OCI-LY3 (cell line): ENCODE results near the gene PC.

ENCODE experiments used
- CTCF ChIP-seq: fragments of 200-600, 300-600 bp; sonication (generic); IDR thresholded peaks from 2 replicates; pipeline ENCODE4 v1.5.1; 2014; ENCODE audit warnings: antibody characterized with exemption, low read length, low read depth
- EZH2phosphoT487 ChIP-seq: fragments of 200-600 bp; shearing (Covaris generic); IDR thresholded peaks from 2 replicates; pipeline ENCODE4 v1.6.1; 2018; ENCODE audit warnings: antibody characterized with exemption, mixed run types, low read depth

DNA sequence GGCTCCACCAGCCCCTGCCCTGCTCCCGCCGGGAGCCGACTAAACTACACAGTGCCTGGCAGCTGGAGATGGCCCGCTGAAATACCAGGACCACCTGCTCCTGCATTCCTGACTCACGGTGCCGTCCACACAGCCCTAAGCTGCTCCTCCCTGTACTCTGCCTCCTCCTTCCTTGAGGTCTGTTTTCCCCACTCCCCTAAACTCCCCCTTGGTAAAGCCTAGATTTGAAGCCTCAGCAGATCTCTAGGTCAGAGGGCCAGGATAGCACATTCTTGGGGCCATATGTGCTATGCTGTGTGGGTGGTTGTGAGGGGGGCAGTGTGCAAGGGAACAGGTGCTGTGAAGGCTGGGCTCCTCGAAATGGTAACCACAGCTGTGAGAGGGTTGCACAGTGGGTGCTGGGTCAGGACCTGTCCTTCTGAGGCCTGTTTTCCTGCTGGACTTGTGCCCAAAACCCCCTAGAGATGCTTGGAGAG lies 91.6 kb downstream of the PC start:
- TF ChIP-seq CTCF = no peak
- no peak for TF ChIP-seq EZH2phosphoT487
